GM12801 (cell line): Measurements from ENCODE around the gene EGF.

Source experiments
- TF ChIP-seq, protein P1 (sequence below): IDR thresholded peaks from one replicate; pipeline ENCODE4 v1.5.1; 2011; ENCODE audit warnings: control low read depth; ENCODE audit not compliant: insufficient read length; ENCODE audit errors: extremely low read depth

EGF gene

DNA sequence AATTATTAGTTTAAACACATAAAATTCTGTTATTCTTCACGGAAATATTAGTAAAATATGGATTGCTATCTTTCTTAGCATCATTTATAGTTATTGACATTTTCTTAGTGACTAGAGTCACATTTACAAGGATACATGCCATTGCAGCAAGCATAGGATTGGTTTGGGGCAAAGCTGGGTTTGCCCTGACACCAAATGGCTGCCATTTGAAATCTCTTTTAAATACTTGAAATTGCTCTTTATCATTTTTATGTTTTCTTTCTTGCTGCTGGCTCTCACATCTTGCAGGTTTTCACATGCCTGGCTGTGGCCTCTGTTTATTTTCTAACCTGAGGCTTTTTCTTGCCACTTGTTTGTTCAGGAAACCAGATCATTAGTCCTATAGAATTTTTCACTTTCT is 39.9 kb downstream of the EGF start:
- TF ChIP-seq, protein P1, sequence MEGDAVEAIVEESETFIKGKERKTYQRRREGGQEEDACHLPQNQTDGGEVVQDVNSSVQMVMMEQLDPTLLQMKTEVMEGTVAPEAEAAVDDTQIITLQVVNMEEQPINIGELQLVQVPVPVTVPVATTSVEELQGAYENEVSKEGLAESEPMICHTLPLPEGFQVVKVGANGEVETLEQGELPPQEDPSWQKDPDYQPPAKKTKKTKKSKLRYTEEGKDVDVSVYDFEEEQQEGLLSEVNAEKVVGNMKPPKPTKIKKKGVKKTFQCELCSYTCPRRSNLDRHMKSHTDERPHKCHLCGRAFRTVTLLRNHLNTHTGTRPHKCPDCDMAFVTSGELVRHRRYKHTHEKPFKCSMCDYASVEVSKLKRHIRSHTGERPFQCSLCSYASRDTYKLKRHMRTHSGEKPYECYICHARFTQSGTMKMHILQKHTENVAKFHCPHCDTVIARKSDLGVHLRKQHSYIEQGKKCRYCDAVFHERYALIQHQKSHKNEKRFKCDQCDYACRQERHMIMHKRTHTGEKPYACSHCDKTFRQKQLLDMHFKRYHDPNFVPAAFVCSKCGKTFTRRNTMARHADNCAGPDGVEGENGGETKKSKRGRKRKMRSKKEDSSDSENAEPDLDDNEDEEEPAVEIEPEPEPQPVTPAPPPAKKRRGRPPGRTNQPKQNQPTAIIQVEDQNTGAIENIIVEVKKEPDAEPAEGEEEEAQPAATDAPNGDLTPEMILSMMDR: no peak

DNA sequence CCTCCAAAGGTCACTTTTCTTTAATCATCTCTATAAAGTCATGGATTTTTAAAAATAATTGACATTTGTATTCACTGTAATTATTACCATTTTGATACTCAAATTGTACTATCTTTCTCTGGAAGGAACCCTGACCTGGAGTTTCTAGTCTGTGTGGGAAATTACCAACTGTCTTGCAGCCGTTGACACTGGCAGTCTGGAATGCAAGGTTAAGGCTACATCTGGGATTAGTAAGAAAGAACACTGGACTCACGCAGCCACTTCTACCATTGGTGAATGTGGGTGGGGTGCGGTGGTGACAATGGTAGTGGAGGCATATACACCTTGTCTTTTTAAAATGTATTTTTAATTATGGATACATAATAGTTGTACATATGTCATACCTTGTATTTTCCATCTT is 40.9 kb downstream of the EGF start:
- TF ChIP-seq, protein P1: no peak

DNA sequence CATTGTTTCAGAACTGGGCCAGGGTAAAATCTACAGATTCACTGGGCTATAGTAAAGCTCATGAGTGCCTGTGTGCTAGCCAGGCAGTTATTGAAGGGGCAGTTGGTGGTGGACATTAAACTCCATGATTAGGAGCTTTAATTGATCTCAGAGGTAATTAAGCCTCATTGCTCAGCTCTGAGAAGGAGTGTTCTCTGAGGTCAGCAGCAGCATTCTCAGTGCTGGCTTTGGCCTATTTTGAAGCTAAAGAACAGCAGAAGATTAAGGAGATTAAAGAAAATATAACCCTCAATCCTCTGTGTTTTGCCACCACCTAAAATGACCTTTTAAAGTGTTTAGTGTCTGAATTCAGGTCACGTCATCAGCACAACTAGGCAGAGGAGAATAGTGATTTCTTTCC is 42.5 kb downstream of the EGF start:
- TF ChIP-seq, protein P1: no peak

DNA sequence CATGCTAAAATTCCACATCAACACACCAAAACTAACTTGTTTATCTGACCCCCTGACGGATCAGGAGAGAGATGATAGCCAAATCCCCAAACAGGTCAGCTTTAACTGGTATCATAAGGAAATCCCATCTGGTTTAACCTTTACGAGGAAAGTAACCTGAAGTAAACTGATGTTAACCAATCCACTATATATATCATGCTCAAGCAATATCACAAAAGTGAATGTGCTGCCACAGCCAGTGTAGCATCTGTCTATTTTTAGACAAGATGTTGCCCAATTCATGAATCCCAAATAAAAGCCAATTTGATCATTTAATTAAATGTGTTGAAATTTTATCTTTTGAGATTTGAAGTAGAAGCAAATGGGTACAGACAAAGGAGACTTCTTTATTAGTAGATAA is 44.5 kb downstream of the EGF start:
- TF ChIP-seq, protein P1: no peak

DNA sequence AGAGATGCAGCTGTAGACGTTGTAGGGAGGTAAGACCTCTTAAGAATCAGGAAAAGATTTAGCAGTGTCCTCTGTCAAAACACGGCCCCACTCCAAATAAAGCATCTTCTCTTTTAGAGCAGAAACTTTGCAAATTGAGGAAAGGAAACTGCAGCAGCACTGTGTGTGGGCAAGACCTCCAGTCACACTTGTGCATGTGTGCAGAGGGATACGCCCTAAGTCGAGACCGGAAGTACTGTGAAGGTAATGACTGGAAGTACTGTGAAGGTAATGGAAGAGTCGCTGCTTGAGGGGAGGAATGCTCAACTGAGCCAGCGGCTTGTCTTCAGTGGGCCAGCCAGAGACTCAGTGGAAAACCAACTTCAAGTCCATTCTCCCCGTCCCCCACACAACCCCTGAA is 46.5 kb downstream of the EGF start:
- TF ChIP-seq, protein P1: no peak

DNA sequence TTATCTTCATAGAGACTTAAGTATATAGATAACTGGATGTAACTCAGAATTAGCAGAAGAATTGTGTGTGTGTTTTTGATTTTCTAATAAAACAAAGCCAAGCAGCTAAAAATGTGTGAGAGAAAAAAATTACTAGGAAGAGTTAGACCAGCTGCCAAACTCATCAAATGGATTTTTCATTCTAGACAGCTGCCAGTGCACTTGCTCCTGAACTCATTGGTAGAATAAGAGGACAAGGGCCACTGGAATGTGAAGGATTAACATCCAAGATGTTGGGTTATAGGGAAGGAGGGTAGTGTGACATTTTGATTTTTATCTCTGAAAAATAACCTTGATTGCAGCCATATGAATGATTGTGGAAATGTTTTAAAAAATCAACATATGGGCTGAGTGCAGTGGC is 49.7 kb downstream of the EGF start:
- TF ChIP-seq, protein P1: no peak

DNA sequence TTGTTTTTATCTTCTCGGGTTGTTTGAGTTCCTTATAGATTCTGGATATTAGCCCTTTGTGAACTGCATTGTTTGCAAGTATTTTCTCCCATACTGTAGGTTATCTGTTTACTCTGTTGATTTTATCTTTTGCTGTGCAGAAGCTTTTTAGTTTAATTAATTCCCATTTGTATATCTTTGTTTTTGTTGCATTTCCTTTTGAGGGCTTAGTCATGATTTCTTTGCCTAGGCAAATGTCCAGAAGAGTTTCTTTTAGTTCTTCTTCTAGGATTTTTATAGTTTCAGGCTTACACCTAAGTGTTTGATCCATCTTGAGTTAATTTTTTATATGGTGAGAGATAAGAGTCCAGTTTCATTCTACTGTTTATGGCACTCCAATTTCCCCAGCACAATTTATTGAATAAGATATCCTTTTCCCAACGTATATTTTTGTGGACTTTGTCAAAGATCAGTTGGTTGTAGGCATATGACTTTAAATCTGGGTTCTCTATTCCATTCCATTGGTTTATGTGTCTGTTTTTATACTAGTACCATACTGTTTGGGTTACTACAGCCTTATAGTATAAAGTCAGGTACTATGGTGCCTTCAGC is 54.3 kb downstream of the EGF start:
- TF ChIP-seq, protein P1: no peak
